ENCODE data around the gene C5.
"Not testable (repeated sequence)": the region's sequence is repeated elsewhere in the genome, so short reads cannot be mapped to it uniquely, and the experiment has no call there.

Gene C5

DNA sequence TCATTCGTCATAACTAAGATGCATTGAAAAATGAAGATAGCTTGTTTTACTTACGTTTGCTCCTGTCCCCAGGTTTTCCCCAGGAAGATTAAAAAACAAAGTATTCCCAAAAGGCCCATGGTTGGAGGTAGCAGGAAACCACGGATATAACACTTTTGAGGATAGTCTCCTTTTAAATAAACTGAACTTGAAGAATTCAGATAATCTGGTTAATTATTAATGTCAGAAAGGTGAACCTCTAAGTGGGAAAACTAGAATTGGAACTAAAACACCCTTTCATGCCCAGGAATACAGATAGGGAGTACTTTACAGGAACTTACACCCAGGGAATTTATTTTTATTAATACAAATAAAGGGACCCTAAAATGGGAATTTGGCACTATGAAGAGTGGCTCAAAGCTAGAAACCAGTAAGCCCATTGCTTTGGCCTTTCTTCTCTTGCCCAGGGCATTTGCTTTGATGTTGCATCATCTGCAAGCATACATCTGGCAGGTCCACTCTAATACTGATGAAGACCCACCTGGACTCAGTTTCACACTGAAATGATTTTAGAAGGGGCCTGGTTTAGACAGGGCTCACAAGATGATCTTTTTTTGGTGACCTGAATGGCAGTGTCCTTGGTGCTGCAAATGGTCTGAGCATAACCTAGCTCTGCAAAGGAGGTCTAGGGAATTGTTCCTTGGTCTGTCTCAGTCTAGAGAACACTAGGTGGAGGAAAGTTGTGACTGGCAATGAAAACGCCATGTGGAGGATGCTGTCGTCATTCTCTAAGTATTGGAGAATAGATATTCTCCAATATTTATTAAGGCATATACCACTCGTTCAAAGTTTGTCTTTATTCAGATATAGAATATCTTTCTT lies at the start of gene C5:
Gene C5 (minus strand): TSS at position 148 of the 861 bp plus-strand sequence. CDS start 29 bp downstream, at position 119.
- TF ChIP-seq, protein P1, sequence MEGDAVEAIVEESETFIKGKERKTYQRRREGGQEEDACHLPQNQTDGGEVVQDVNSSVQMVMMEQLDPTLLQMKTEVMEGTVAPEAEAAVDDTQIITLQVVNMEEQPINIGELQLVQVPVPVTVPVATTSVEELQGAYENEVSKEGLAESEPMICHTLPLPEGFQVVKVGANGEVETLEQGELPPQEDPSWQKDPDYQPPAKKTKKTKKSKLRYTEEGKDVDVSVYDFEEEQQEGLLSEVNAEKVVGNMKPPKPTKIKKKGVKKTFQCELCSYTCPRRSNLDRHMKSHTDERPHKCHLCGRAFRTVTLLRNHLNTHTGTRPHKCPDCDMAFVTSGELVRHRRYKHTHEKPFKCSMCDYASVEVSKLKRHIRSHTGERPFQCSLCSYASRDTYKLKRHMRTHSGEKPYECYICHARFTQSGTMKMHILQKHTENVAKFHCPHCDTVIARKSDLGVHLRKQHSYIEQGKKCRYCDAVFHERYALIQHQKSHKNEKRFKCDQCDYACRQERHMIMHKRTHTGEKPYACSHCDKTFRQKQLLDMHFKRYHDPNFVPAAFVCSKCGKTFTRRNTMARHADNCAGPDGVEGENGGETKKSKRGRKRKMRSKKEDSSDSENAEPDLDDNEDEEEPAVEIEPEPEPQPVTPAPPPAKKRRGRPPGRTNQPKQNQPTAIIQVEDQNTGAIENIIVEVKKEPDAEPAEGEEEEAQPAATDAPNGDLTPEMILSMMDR (IDR thresholded peaks at IDR 0.05; ENCODE audit: extremely low read depth, insufficient read depth, missing control alignments) = no peak
- DNase-seq (ENCODE audit: low spot score) = no peak
- in situ Hi-C loops (cut with MboI; ENCODE audit: low pct_unique_long_range_greater_than_20kb, low sequenced_read_pairs, unreplicated experiment) = no loop called here

DNA sequence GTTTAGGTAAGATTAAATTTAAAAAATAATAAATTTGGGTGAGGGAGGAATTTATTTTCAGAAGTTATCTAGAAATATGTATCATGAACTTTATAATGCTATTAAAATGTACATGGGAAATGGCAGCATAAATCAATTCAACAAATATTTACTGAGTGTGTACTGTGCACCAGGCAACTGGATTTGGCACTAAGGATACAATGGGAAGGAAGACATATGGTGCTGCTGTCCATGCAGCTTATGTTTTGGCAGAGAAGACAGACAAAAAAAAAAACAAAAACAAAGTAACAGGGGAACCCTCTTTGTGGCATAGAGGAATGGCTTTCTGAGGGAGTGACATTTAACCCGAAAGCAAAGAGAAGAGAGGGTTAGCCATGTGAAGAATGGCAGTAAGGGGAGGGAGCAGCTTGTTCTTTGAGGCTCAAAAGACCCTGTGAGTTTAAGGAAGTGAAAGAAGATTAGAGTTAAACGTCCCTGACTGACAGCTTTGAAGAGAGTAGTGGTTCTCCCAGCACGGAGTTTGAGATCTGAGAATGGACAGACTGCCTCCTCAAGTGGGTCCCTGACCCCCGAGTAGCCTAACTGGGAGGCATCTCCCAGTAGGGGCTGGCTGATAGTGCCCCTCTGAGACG lies 48.6 kb upstream of the C5 start:
- no peak for DNase-seq (ENCODE audit: low spot score)
- in situ Hi-C loops (cut with MboI; ENCODE audit: low pct_unique_long_range_greater_than_20kb, low sequenced_read_pairs, unreplicated experiment) = no loop called here
- TF ChIP-seq, protein P1 (IDR thresholded peaks at IDR 0.05; ENCODE audit: extremely low read depth, insufficient read depth, missing control alignments) = no peak

DNA sequence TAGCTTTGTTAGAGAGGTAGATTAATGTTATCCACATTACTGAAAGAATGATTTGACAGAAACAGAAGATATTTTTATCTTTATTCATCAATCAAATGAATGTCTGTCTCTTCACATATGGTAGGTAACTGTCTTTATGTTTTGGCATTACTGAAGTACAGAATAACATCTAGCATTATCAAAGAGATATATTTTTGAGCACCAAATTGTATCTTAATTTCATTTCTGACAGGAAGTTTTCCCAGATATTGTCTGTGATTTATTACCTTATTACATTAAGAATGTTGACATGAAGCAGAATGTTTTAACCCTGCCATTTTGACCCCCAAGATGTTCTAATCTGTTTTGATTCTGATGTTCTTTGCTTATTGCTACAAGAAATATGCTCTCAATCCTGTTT lies 45.0 kb upstream of the C5 start:
- in situ Hi-C loops (cut with MboI; ENCODE audit: low pct_unique_long_range_greater_than_20kb, low sequenced_read_pairs, unreplicated experiment) = no loop called here
- no peak for DNase-seq (ENCODE audit: low spot score)
- TF ChIP-seq, protein P1 (IDR thresholded peaks at IDR 0.05; ENCODE audit: extremely low read depth, insufficient read depth, missing control alignments) = no peak

DNA sequence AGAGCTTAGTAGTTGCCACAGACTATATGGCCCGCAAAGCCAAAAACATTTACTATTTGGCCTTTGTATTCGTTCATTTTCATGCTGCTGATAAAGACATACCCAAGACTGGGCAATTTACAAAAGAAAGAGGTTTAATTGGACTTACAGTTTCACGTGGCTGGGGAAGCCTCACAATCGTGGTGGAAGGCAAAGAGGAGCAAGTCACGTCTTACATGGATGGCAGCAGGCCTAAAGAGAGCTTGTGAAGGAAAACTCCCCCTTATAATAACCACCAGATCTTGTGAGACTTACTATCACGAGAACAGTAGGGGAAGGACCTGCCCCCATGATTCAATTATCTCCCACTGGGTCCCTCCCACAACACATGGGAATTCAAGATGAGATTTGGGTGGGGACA lies 40.7 kb upstream of the C5 start:
- in situ Hi-C loops (cut with MboI; ENCODE audit: low pct_unique_long_range_greater_than_20kb, low sequenced_read_pairs, unreplicated experiment); DNase-seq (ENCODE audit: low spot score): not testable (repeated sequence)

DNA sequence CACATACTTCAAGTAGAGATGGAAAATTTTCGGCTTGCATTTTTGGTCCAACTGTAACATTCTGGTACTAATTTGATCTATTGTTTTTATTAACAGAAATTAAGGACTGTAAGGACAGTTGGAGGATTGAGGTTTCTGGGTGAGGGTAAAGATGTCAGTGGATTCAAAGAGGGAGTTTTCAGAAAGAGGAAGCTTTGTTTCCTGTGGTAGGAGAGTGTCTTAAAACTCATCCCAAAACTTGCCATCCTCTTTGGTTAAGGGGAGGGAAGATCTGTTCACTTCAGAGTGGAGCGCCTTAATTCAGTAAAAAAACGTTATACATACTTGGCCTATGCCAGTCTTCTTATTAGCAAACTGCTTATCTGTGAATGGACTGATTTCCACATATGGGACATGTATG lies 38.5 kb upstream of the C5 start:
- in situ Hi-C loops (cut with MboI; ENCODE audit: low pct_unique_long_range_greater_than_20kb, low sequenced_read_pairs, unreplicated experiment) = no loop called here
- DNase-seq (ENCODE audit: low spot score) = no peak
- TF ChIP-seq, protein P1 (IDR thresholded peaks at IDR 0.05; ENCODE audit: extremely low read depth, insufficient read depth, missing control alignments) = no peak

DNA sequence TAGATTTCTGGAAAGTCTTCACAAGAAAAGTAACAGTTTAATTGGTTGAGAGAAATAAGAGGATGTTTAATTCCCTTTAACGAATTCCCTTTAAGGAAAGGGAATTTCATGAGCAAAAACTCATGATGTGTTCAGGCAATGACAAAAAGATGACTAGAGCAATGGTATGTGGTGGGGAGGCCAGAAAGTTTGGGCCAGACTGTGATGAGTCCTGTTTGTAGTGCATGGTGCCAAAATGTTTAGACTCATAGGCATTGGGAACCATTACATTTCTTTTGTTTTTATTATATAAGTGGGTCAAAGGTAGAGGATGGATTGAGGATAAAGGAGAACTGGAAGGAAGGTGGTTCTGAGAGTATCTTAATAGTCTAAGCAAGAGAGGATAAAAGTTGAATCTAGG lies 35.6 kb upstream of the C5 start:
- in situ Hi-C loops (cut with MboI; ENCODE audit: low pct_unique_long_range_greater_than_20kb, low sequenced_read_pairs, unreplicated experiment) = no loop called here
- no peak for DNase-seq (ENCODE audit: low spot score)
- TF ChIP-seq, protein P1 (IDR thresholded peaks at IDR 0.05; ENCODE audit: extremely low read depth, insufficient read depth, missing control alignments) = no peak

DNA sequence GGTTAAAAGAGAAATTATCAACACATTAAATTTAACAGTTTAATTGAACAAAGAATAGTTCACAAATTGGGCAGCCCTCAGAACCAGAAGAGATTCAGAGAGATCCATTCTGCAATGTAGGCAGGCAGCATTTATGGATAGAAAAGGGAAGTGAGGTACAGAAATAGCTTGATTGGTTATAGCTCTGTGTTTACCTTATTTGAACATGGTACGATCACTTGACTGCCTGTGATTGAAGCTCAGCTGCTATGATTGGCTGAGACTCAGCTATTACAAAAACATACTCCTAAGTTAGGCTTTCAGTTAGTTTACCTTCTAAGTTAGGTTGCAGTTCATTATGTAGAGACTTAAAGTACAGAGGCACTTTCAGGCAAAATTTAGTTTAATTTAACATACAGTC lies 32.0 kb upstream of the C5 start:
- TF ChIP-seq, protein P1 (IDR thresholded peaks at IDR 0.05; ENCODE audit: extremely low read depth, insufficient read depth, missing control alignments) = no peak
- in situ Hi-C loops (cut with MboI; ENCODE audit: low pct_unique_long_range_greater_than_20kb, low sequenced_read_pairs, unreplicated experiment) = no loop called here
- DNase-seq (ENCODE audit: low spot score) = no peak
